Type B pancreatic cell (in vitro differentiated cells): ENCODE data around the gene PDE1C. TPM values are rescaled to one million over a fixed set of nuclear protein-coding genes. Genes with fewer than 3 reads are reported as not detected.

ENCODE experiments used
- DNase-seq: peaks from one replicate; pipeline ENCODE4 v3.0.0; 2021; ENCODE audit warnings: mixed read lengths; ENCODE audit not compliant: unreplicated experiment; ENCODE audit errors: extremely low spot score
- H3K27ac Mint-ChIP-seq: 2 replicates; pipeline ENCODE4 v1.8.0; 2021; ENCODE audit warnings: mild to moderate bottlenecking, mixed read lengths
- H3K27me3 Mint-ChIP-seq: 2 replicates; pipeline ENCODE4 v1.8.0; 2021; ENCODE audit warnings: mixed read lengths
- H3K36me3 Mint-ChIP-seq: 2 replicates; pipeline ENCODE4 v1.8.0; 2021; ENCODE audit warnings: mixed read lengths
- H3K4me1 Mint-ChIP-seq: one replicate; pipeline ENCODE4 v1.8.0; 2021; ENCODE audit warnings: mixed read lengths; ENCODE audit not compliant: unreplicated experiment
- H3K4me3 Mint-ChIP-seq: 2 replicates; pipeline ENCODE4 v1.8.0; 2021; ENCODE audit warnings: mild to moderate bottlenecking, mixed read lengths
- H3K9me3 Mint-ChIP-seq: 2 replicates; pipeline ENCODE4 v1.8.0; 2021; ENCODE audit warnings: mixed read lengths
- total RNA-seq: library from RNA; stranded (reverse); gene quantifications from 2 replicates; pipeline ENCODE4 v1.2.1, GENCODE V29; 2021; ENCODE audit warnings: low replicate concordance
- TF ChIP-seq, protein P1 (sequence below): fragments of 200-600 bp; sonication (generic); conservative IDR thresholded peaks from 2 replicates; pipeline ENCODE4 v1.5.0; 2021; ENCODE audit warnings: antibody characterized with exemption, mild to moderate bottlenecking

PDE1C gene
- total RNA-seq, 1 donor from 2014 or later: 8.5 TPM

DNA sequence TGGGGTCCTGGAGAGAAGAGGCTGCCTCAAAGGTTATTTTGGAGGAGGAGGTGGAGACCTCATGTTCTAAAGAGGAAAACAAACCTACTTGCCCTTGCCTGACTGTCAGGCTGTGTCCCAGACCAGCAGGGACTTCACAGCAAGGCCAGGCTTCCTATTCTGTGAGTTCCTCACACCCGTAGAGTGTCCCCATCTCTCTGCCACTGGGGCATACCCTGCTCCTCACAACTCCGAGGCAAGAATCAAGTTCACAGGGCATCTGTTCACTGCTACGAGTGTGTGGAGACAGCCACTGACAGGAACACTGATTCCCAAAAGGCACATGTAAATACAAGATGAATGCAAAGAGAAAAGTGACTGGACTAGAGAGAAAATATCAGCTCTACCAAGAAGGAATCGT, 38.0 kb downstream of the PDE1C start:
- no peaks in the 10 kb centered on the region for H3K4me1 Mint-ChIP-seq
- H3K27me3 Mint-ChIP-seq: peaks cover 2% of the 10 kb centered on the region
- TF ChIP-seq, protein P1, sequence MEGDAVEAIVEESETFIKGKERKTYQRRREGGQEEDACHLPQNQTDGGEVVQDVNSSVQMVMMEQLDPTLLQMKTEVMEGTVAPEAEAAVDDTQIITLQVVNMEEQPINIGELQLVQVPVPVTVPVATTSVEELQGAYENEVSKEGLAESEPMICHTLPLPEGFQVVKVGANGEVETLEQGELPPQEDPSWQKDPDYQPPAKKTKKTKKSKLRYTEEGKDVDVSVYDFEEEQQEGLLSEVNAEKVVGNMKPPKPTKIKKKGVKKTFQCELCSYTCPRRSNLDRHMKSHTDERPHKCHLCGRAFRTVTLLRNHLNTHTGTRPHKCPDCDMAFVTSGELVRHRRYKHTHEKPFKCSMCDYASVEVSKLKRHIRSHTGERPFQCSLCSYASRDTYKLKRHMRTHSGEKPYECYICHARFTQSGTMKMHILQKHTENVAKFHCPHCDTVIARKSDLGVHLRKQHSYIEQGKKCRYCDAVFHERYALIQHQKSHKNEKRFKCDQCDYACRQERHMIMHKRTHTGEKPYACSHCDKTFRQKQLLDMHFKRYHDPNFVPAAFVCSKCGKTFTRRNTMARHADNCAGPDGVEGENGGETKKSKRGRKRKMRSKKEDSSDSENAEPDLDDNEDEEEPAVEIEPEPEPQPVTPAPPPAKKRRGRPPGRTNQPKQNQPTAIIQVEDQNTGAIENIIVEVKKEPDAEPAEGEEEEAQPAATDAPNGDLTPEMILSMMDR: no peak
- H3K9me3 Mint-ChIP-seq: peaks cover 5% of the 10 kb centered on the region
- no peak overlapping the region for H3K27ac Mint-ChIP-seq
- no peak overlapping the region for H3K4me3 Mint-ChIP-seq
- no peaks in the 10 kb centered on the region for H3K36me3 Mint-ChIP-seq
- no peak for DNase-seq

DNA sequence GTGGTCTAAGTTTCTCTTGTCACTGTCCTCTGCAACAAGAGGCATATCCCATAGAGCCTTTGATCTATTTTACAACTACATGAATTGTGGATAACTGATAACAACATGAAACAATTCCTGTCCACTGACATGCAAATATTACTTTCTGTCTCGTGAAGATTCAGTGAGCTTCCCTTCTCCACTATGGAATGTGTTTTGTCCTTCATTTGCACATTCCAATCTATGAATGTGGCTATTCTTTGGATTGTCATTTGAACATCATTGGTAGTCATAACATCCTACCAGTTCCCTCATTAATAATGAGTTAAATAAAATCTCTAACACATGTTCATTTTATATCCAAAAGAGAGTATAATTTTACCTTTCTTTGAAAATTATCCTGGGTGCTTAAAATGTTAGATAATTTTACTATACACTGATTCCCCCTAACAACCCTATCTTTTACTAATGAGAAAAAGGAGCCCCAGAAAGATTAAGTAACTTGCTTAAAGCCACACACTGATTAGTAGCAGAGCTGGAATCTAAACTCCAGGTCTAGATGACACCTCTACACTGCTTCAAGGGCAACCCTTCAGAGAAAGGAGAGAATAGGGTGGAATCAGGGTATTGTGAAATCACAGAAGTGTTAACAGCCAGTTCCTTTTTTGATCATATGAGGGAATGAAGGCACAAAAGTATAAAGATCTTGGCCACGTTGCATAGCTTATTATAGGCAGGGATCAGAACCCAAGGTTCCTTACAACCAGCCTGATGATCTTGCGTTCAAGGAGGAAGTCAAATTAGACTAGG, 39.1 kb downstream of the PDE1C start:
- H3K4me3 Mint-ChIP-seq: no peak overlapping the region
- H3K27me3 Mint-ChIP-seq: peaks cover 2% of the 10 kb centered on the region
- H3K27ac Mint-ChIP-seq: no peak overlapping the region
- TF ChIP-seq, protein P1: no peak
- H3K36me3 Mint-ChIP-seq: no peaks in the 10 kb centered on the region
- peaks cover 5% of the 10 kb centered on the region for H3K9me3 Mint-ChIP-seq
- no peaks in the 10 kb centered on the region for H3K4me1 Mint-ChIP-seq
- DNase-seq: no peak

DNA sequence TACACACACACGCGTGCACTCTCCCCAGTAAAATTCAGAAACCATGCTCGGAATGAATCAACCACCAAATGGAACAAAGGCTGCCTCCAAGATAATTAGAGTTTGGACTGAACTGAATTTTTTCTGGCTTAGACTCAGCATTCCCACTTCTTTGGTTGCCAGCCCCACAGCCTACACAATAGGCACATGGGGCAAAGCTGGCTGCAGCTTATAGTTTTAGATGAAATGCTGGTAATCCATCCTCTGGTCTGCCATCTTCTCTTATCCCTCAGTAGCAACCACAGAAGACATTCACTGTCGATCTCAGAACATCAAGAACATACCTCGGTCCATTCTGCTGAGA, 44.2 kb downstream of the PDE1C start:
- peaks cover 2% of the 10 kb centered on the region for H3K27me3 Mint-ChIP-seq
- no peak overlapping the region for H3K4me3 Mint-ChIP-seq
- TF ChIP-seq, protein P1: no peak
- no peak overlapping the region for H3K27ac Mint-ChIP-seq
- no peaks in the 10 kb centered on the region for H3K9me3 Mint-ChIP-seq
- H3K36me3 Mint-ChIP-seq: no peaks in the 10 kb centered on the region
- no peaks in the 10 kb centered on the region for H3K4me1 Mint-ChIP-seq
- DNase-seq: no peak

DNA sequence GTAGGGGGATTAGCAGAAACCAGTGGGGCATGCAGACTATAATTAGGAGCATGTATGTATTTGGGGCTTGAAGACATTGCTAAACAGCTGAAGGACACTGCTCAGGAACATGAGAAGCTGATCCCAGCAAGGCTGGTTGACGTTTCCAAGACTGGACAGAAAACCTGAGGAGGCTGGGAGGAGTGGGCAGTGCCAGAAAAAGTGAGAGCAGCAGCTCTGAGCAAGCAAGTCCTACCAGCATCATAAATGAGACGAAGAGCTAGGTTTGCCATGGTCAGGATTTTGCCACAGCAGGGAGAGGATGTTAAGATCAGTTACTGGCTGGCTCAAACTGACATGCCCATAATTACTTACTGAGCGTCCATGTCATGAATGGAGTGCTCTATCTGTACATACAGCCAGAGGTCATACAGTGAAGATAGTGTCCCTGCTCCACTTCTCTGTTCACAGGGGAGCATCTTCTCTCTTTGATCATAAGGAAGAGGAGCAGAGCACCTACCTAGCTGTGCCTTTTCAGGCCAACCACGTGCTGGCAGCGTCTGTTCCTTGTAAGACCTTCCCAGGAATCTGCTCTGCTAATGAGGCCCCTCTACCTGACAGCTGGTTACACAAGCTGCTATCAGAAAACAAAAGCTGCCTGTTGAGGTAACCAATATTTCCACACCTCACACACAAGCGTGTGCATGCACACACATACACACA, 44.7 kb downstream of the PDE1C start:
- Mint-ChIP-seq H3K36me3 (no peaks in the 10 kb centered on the region), H3K27ac (no peak overlapping the region), H3K27me3 (no peaks in the 10 kb centered on the region), H3K9me3 (no peaks in the 10 kb centered on the region), H3K4me1 (no peaks in the 10 kb centered on the region), H3K4me3 (no peak overlapping the region)
- DNase-seq: no peak
- TF ChIP-seq, protein P1: no peak

DNA sequence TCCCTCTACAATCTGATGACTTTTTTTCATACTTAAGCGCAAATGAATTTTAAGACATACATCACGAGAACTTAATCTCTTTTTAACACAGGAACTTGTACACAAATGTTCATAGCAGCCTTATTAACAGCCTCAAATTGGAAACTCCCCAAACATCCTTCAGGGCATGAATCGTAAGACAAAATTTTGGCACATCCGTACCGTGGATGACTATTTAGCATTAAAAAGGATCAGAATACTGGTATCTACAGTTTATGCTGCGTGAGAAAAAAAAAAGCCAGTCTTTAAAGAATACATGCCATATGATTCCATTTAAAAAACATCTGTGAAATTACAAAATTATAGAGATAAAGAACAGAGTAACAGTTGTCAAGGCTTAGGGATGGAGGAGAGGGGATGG, 46.8 kb downstream of the PDE1C start:
- TF ChIP-seq, protein P1: no peak
- peaks cover 4% of the 10 kb centered on the region for H3K4me1 Mint-ChIP-seq

More for the DNA sequence above, 46.8 kb downstream of the PDE1C start:
- H3K4me3 Mint-ChIP-seq: no peak overlapping the region
- no peaks in the 10 kb centered on the region for H3K27me3 Mint-ChIP-seq
- no peaks in the 10 kb centered on the region for H3K9me3 Mint-ChIP-seq
- no peak overlapping the region for H3K27ac Mint-ChIP-seq
- H3K36me3 Mint-ChIP-seq: no peaks in the 10 kb centered on the region
- DNase-seq: no peak
